Pancreas (tissue), 8 donors: ENCODE results near the gene RPP38. TPM values are rescaled to one million over a fixed set of nuclear protein-coding genes. Genes with fewer than 3 reads are reported as not detected.

Experiments used
- polyA plus RNA-seq, 2 donors: library from polyadenylated mRNA; stranded (reverse); fragments of 200-250 nt; gene quantifications; one replicate each; pipeline ENCODE4 v1.2.3, GENCODE V29; 2013
- total RNA-seq, 6 donors: library from RNA; stranded (reverse); fragmentation: NEBNext Ultra II Directional in 4 of 6; extraction: Animal tissue kit (Norgen Biotek cat#: 25700) in 4 of 6; gene quantifications; one replicate each; pipeline versions ENCODE4 v1.2.1 to v1.2.4, GENCODE V29; 2021 to 2023
- donor health status: healthy with polysubstance abuse.
- donor health status: DM: no; HTN: no; CAD: no; lungs with moderate emphysema.
- donor health status: DM: no; HTN: no; CAD: no.
- donor health status: Bipolar disorder and iron deficiency.
- donor health status: DM: yes; HTN: yes; CAD: no.
- donor health status: DM: no; HTN: no; CAD: no.
- donor health status: DM: no; HTN: no; CAD: no.
- donor health status: DM: yes; HTN: yes; CAD: no.

The RPP38 gene
- total and polyA plus RNA-seq, 8 donors, result 4.0 to 14.9 (median 6.9) TPM

Other genes with a start within 250 kb of the RPP38 start
- gene SUV39H2, start 218.5 kb upstream of the RPP38 start, total RNA-seq, result 1 to 10 TPM; 2.2 to 5.9 (median 4.0) TPM
- gene SUV39H2, start 218.5 kb upstream of the RPP38 start, polyA plus RNA-seq, result 1 to 10 TPM; 1.1 to 2.1 TPM
- 1 to 10 TPM; 3.0 to 7.0 (median 3.5) TPM for gene DCLRE1C, start 143.3 kb upstream of the RPP38 start, total RNA-seq
- 1 to 10 TPM; 1.8 to 2.3 TPM for gene DCLRE1C, start 143.3 kb upstream of the RPP38 start, polyA plus RNA-seq
- gene MEIG1, start 138.0 kb upstream of the RPP38 start, total RNA-seq, result under 1 TPM in 1 of 6 donors, not detected in 5; 0.44 TPM
- gene MEIG1, start 138.0 kb upstream of the RPP38 start, polyA plus RNA-seq, result 1 to 10 TPM in 1 of 2 donors, not detected in 1; 1.5 TPM
- gene OLAH, start 53.4 kb upstream of the RPP38 start, total RNA-seq, result not detected
- gene OLAH, start 53.4 kb upstream of the RPP38 start, polyA plus RNA-seq, result not detected
- gene ACBD7, start 8.6 kb upstream of the RPP38 start, total RNA-seq, result under 1 TPM in 4 of 6 donors, not detected in 2; 0.13 to 0.59 (median 0.30) TPM
- under 1 TPM in 1 of 2 donors, not detected in 1; 0.07 TPM for gene ACBD7, start 8.6 kb upstream of the RPP38 start, polyA plus RNA-seq
- 10 to 100 TPM in 1 of 6 donors, 1 to 10 TPM in 5; 4.7 to 13.9 (median 7.3) TPM for gene NMT2, start 71.3 kb downstream of the RPP38 start, total RNA-seq
- 1 to 10 TPM; 5.9 to 6.0 TPM for gene NMT2, start 71.3 kb downstream of the RPP38 start, polyA plus RNA-seq